ENCODE measurements around the gene DLGAP3. TPM values are rescaled to one million over a fixed set of nuclear protein-coding genes. Genes with fewer than 3 reads are reported as not detected.

DLGAP3 gene
- total RNA-seq, 1 experiment from 2014 or later: 7.3 TPM

- no peak overlapping the region for H3T11ph ChIP-seq (ENCODE audit: low read length)
- peak; percentile 49; the same call in 2 of the 3 replicates for TF ChIP-seq CTCF (conservative IDR thresholded peaks at IDR 0.05)
- Mint-ChIP-seq H3K27me3 (ENCODE audit: low read depth) (peaks cover 31% of the 10 kb centered on the region), H3K36me3 (ENCODE audit: insufficient read depth in 1 of 3, low read depth in 3 of 3) (no peaks in the 10 kb centered on the region), H3K4me3 (peak overlapping the region; percentile 11 to 50; a peak in 2 of 5 replicates), H3K4me1 (peaks cover 31 to 52% of the 10 kb centered on the region in 2 experiments), H3K9me3 (no peaks in the 10 kb centered on the region), H3K27ac (0 out of 7 replicates have a peak overlapping the region, but pooled peaks of 1 of the 3 experiments have one; percentile 41)
- no peak overlapping the region for H2BK120ac ChIP-seq (ENCODE audit: low read depth, low read length, poor library complexity, severe bottlenecking)
- no peak overlapping the region for H2AK5ac ChIP-seq (ENCODE audit: insufficient read length, low read length)
- H3K4ac ChIP-seq (ENCODE audit: low read depth, low read length): no peak overlapping the region
- no peaks in the 10 kb centered on the region for H3K79me2 ChIP-seq (ENCODE audit: insufficient read depth, low read length)
- H3K27me3 ChIP-seq (ENCODE audit: insufficient read depth, low read length): no peaks in the 10 kb centered on the region
- H3K23me2 ChIP-seq (ENCODE audit: insufficient read length, low read depth, low read length, poor library complexity, severe bottlenecking): no peaks in the 10 kb centered on the region
- no peak overlapping the region for H2BK15ac ChIP-seq (ENCODE audit: low read depth, low read length)
- no peak overlapping the region for H2BK20ac ChIP-seq (ENCODE audit: low read depth, low read length, poor library complexity, severe bottlenecking)
- H3K9me3 ChIP-seq (ENCODE audit: control insufficient read depth, low read depth, low read length): no peaks in the 10 kb centered on the region
- no peaks in the 10 kb centered on the region for H4K20me1 ChIP-seq (ENCODE audit: control insufficient read depth, insufficient read depth, insufficient read length)
- H3K4me2 ChIP-seq (ENCODE audit: insufficient read depth, insufficient read length, low read length): no peak overlapping the region
- no peak overlapping the region for H4K8ac ChIP-seq (replicated peaks; ENCODE audit: insufficient read length, low read depth, low read length)
- H4K91ac ChIP-seq (ENCODE audit: insufficient read length, low read depth, low read length): no peak overlapping the region
- H2BK5ac ChIP-seq (ENCODE audit: insufficient read length, low read length): no peak overlapping the region
- no peak overlapping the region for H3K9ac ChIP-seq (ENCODE audit: extremely low read depth, insufficient read length, low read length)
- H3K56ac ChIP-seq (ENCODE audit: insufficient read length, low read depth, low read length): no peak overlapping the region
- peaks cover 7% of the 10 kb centered on the region for H3K4me1 ChIP-seq (ENCODE audit: insufficient read depth, low read length)
- no peaks in the 10 kb centered on the region for H3K79me1 ChIP-seq (ENCODE audit: insufficient read depth, low read depth, low read length, poor library complexity, severe bottlenecking)
- no CpG with 5 or more reads among the region's 14 CpGs for WGBS (ENCODE audit: extremely low coverage, insufficient read length, low lambda C conversion rate)
- no peak overlapping the region for H2BK12ac ChIP-seq (ENCODE audit: insufficient read length, low read depth, low read length)
- H2AFZ ChIP-seq (ENCODE audit: low read length): no peak overlapping the region
- H3K14ac ChIP-seq (ENCODE audit: insufficient read depth, low read length): no peak overlapping the region
- no peak overlapping the region for H3K27ac ChIP-seq (ENCODE audit: insufficient read length, low read depth, low read length)
- peak; percentile 88 for DNase-seq
- no peak overlapping the region for H3K18ac ChIP-seq (ENCODE audit: insufficient read length, low read depth, low read length)
- no peak overlapping the region for H3K23ac ChIP-seq (ENCODE audit: insufficient read length, low read depth, low read length)
- no peak overlapping the region for H4K5ac ChIP-seq (ENCODE audit: insufficient read length, low read depth, low read length)
Observed at GRCh38 chr1:34918977-34919561, 10.4 kb downstream of the DLGAP3 start.
